Activated CD8-positive, alpha-beta memory T cell treated with anti-CD3 and anti-CD28 coated beads, Interleukin-2, amount 10 ng/mL, durations not matched to agents 7 days and 5 days (primary cell): ENCODE results near the gene GRB2. TPM values are rescaled to one million over a fixed set of nuclear protein-coding genes. Genes with fewer than 3 reads are reported as not detected.
"Not testable (repeated sequence)": the region's sequence is repeated elsewhere in the genome, so short reads cannot be mapped to it uniquely, and the experiment has no call there.

Experiments used
- ATAC-seq: fragments of 150-1000 bp; cut with Tn5 transposase; one replicate; pipeline ENCODE4 v1.10.0; 2021; ENCODE audit warnings: moderate library complexity
- CTCF ChIA-PET: fragments of 350-600 bp; sonication (Branson Sonifier 250); formaldehyde crosslinking; loops from one replicate; lab custom pipeline; 2021; ENCODE audit warnings: antibody characterized with exemption; lab: Charles Lee
- DNase-seq: peaks from one replicate; pipeline ENCODE4 v3.0.0-alpha.2; 2020
- H3K27ac Mint-ChIP-seq: one replicate; pipeline ENCODE4 v1.8.0; 2021; ENCODE audit warnings: mild to moderate bottlenecking, mixed read lengths
- H3K27me3 Mint-ChIP-seq: one replicate; pipeline ENCODE4 v1.8.0; 2021; ENCODE audit warnings: mixed read lengths
- H3K36me3 Mint-ChIP-seq: one replicate; pipeline ENCODE4 v1.8.0; 2021; ENCODE audit warnings: mild to moderate bottlenecking, mixed read lengths
- H3K4me1 Mint-ChIP-seq: one replicate; pipeline ENCODE4 v1.8.0; 2021; ENCODE audit warnings: mixed read lengths
- H3K4me3 Mint-ChIP-seq: one replicate; pipeline ENCODE4 v1.8.0; 2021; ENCODE audit warnings: mild to moderate bottlenecking, moderate library complexity, mixed read lengths
- H3K9me3 Mint-ChIP-seq: one replicate; pipeline ENCODE4 v1.8.0; 2022; ENCODE audit warnings: low read depth, mixed read lengths
- total RNA-seq, 2 experiments: library from RNA; stranded (reverse); gene quantifications; one replicate each; pipeline ENCODE4 v1.2.3, GENCODE V29; 2021

GRB2 gene
- total RNA-seq, 2 experiments from 2014 or later: 138 to 179 TPM

- DNase-seq (peak; percentile 87), ATAC-seq (peak; percentile 21)
- H3K27me3 Mint-ChIP-seq: no peaks in the 10 kb centered on the region
- H3K9me3 Mint-ChIP-seq: no peaks in the 10 kb centered on the region
- H3K4me3 Mint-ChIP-seq: peak overlapping the region; percentile 97
- H3K27ac Mint-ChIP-seq: peak overlapping the region; percentile 100
- H3K4me1 Mint-ChIP-seq: peaks cover 24% of the 10 kb centered on the region
- peaks cover 11% of the 10 kb centered on the region for H3K36me3 Mint-ChIP-seq
- CTCF ChIA-PET: interaction anchor here (0.6 to 4.2 kb wide), 23 partner anchors 8 to 464 kb away, joined by 3 to 86 read pairs (median 5); partner anchors contain the start of genes GRB2, MIF4GD, MRPS7 and NUP85
Observed at GRCh38 chr17:75289832-75290337, 115.6 kb downstream of the GRB2 start.

GRCh38 chr17:75289115-75289831 is 116.2 kb downstream of the GRB2 start, which contains the start of gene SLC25A19:
SLC25A19 (minus strand) TSS chr17:75289433; CDS start chr17:75286764, 2,669 bp downstream.
- Mint-ChIP-seq H3K4me3 (peak within 1 kb of the TSS; percentile 97), H3K4me1 (peaks cover 24% of the 10 kb centered on the region), H3K9me3 (no peaks in the 10 kb centered on the region), H3K27ac (peak within 1 kb of the TSS; percentile 100), H3K36me3 (peaks cover 13% of the 10 kb centered on the region), H3K27me3 (no peaks in the 10 kb centered on the region)
- CTCF ChIA-PET: interaction anchor here (0.6 to 4.2 kb wide), 25 partner anchors 8 to 464 kb away, joined by 3 to 86 read pairs (median 5); partner anchors contain the start of genes GRB2, MIF4GD, MRPS7 and NUP85
- ATAC-seq: peak; percentile 92
- DNase-seq: peak; percentile 100

- Mint-ChIP-seq H3K27ac (peak overlapping the region; percentile 100), H3K4me1 (peaks cover 24% of the 10 kb centered on the region), H3K27me3 (no peaks in the 10 kb centered on the region), H3K36me3 (peaks cover 13% of the 10 kb centered on the region), H3K4me3 (peak overlapping the region; percentile 97), H3K9me3 (no peaks in the 10 kb centered on the region)
- DNase-seq (peak; percentile 77), ATAC-seq (peak; percentile 13)
- CTCF ChIA-PET: interaction anchor here (0.6 to 4.2 kb wide), 23 partner anchors 8 to 465 kb away, joined by 3 to 86 read pairs (median 5); partner anchors contain the start of genes GRB2, MIF4GD, MRPS7 and NUP85
Observed at GRCh38 chr17:75288770-75289114, 116.7 kb downstream of the GRB2 start.

- CTCF ChIA-PET: interaction anchor here (1.1 to 4.2 kb wide), 9 partner anchors 7 to 174 kb away, joined by 3 to 86 read pairs (median 7); partner anchors contain the start of genes MIF4GD and MRPS7
- H3K36me3 Mint-ChIP-seq: peaks cover 17% of the 10 kb centered on the region
- peaks cover 24% of the 10 kb centered on the region for H3K4me1 Mint-ChIP-seq
- DNase-seq (no peak), ATAC-seq (no peak)
- H3K27ac Mint-ChIP-seq: peak overlapping the region; percentile 100
- no peaks in the 10 kb centered on the region for H3K27me3 Mint-ChIP-seq
- H3K4me3 Mint-ChIP-seq: peak overlapping the region; percentile 97
- no peaks in the 10 kb centered on the region for H3K9me3 Mint-ChIP-seq
Observed at GRCh38 chr17:75288359-75288758, 117.1 kb downstream of the GRB2 start.

DNA sequence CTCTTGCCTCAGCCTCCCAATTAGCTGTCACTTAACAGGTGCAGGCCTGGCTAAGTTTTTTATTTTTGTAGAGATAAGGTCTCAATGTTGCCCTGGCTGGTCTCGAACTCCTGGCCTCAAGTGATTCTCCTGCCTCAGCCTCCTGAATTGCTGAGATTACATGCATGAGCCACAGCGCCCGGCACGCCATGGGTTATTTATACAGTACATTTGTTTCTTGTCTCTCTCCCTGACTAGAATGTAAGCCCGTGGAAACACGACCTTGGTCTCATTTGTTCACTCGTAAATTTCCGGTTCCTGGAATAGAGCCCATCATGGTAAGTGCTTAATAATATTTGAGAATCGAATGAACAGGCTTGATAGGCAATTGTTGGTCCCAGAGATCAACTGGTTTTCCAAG is 118.3 kb downstream of the GRB2 start:
- DNase-seq (no peak), ATAC-seq (no peak)
- H3K27ac Mint-ChIP-seq: peak overlapping the region; percentile 36

GRCh38 chr17:75285123-75285522 is 120.4 kb downstream of the GRB2 start:
- peaks cover 16% of the 10 kb centered on the region for H3K4me1 Mint-ChIP-seq

More for the DNA sequence above, 118.3 kb downstream of the GRB2 start:
- Mint-ChIP-seq H3K36me3 (peaks cover 19% of the 10 kb centered on the region), H3K4me3 (no peak overlapping the region), H3K9me3 (no peaks in the 10 kb centered on the region), H3K27me3 (no peaks in the 10 kb centered on the region), H3K4me1 (peaks cover 24% of the 10 kb centered on the region)
- CTCF ChIA-PET: interaction anchor here (1.0 kb wide), 1 partner anchor 12 kb away, joined by 3 read pairs; no protein-coding TSS in a partner anchor

GRCh38 chr17:75280189-75280588 is 125.3 kb downstream of the GRB2 start:
- not testable (repeated sequence) for H3K4me1 Mint-ChIP-seq, H3K27ac Mint-ChIP-seq, H3K9me3 Mint-ChIP-seq, H3K27me3 Mint-ChIP-seq, DNase-seq, ATAC-seq, H3K4me3 Mint-ChIP-seq
- H3K36me3 Mint-ChIP-seq: peaks cover 25% of the 10 kb centered on the region
- CTCF ChIA-PET: interaction anchor here (2.2 to 3.2 kb wide), 2 partner anchors 9 to 42 kb away, joined by 9 to 13 read pairs; partner anchors contain the start of gene MIF4GD

More at GRCh38 chr17:75285123-75285522, 120.4 kb downstream of the GRB2 start:
- H3K27me3 Mint-ChIP-seq: no peaks in the 10 kb centered on the region
- H3K9me3 Mint-ChIP-seq: no peaks in the 10 kb centered on the region
- no peak overlapping the region for H3K4me3 Mint-ChIP-seq
- ATAC-seq (no peak), DNase-seq (no peak)
- CTCF ChIA-PET: interaction anchor here (0.7 to 1.1 kb wide), 5 partner anchors 14 to 97 kb away, joined by 3 to 4 read pairs (median 3); partner anchors contain the start of gene MIF4GD
- H3K27ac Mint-ChIP-seq: no peak overlapping the region
- H3K36me3 Mint-ChIP-seq: peaks cover 28% of the 10 kb centered on the region

DNA sequence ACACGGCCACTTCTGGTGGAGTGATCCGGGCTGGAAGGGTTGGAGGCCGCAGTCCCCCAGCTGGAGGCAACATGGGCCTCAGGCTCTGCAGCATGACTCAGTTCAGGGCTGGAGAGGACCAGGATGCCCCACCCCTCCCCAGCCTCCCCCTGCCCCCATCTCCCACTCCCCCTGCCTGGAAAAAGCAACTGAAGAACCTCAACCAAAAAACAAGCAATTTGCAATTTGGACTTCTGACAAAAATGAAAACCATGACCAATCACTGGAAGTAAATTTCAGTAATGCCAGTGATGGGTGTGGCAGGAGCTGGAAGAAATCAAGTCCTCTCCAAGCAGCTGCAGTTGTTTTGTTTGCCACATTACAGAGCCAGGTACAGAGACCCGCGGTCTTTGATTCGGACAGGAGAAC is 127.8 kb downstream of the GRB2 start:
- Mint-ChIP-seq H3K27me3 (no peaks in the 10 kb centered on the region), H3K27ac (no peak overlapping the region), H3K4me3 (no peak overlapping the region), H3K9me3 (no peaks in the 10 kb centered on the region), H3K4me1 (peaks cover 15% of the 10 kb centered on the region), H3K36me3 (peaks cover 24% of the 10 kb centered on the region)
- no peak for ATAC-seq
- no peak for DNase-seq
- CTCF ChIA-PET: no interaction called here

GRCh38 chr17:75273977-75274708 is 131.3 kb downstream of the GRB2 start:
- DNase-seq (no peak), ATAC-seq (no peak)
- Mint-ChIP-seq H3K36me3 (peaks cover 18% of the 10 kb centered on the region), H3K4me3 (no peak overlapping the region), H3K27me3 (no peaks in the 10 kb centered on the region), H3K4me1 (peaks cover 30% of the 10 kb centered on the region), H3K9me3 (no peaks in the 10 kb centered on the region), H3K27ac (peak overlapping the region; percentile 4)
- CTCF ChIA-PET: interaction anchor here (0.9 to 5.8 kb wide), 4 partner anchors 14 to 138 kb away, joined by 3 to 86 read pairs (median 4); partner anchors contain the start of gene SLC25A19

DNA sequence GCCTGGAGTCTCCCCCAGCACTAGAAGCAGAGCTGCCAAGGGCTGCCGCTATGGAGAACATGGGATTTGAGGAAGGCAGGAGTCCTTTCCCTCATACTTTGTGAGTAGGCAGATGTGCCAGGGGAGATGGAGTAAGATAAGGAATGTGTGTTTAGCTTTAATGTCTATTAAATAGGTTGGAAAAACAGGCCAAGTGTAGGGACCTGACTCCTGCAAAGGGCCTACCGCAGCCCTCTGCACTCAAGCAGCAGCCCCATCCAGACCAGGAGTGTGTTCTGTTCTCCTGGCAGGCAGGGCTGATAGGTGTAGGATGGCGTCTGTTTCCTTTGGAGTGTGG is 132.7 kb downstream of the GRB2 start:
- no peaks in the 10 kb centered on the region for H3K27me3 Mint-ChIP-seq
- H3K27ac Mint-ChIP-seq: peak overlapping the region; percentile 86
- H3K4me1 Mint-ChIP-seq: peaks cover 36% of the 10 kb centered on the region
- no peak for ATAC-seq
- H3K4me3 Mint-ChIP-seq: peak overlapping the region; percentile 86
- no peaks in the 10 kb centered on the region for H3K9me3 Mint-ChIP-seq
- DNase-seq: no peak
- H3K36me3 Mint-ChIP-seq: peaks cover 16% of the 10 kb centered on the region
- CTCF ChIA-PET: interaction anchor here (4.7 to 5.8 kb wide), 3 partner anchors 12 to 140 kb away, joined by 36 to 95 read pairs (median 86); partner anchors contain the start of genes GGA3, MRPS7 and SLC25A19

DNA sequence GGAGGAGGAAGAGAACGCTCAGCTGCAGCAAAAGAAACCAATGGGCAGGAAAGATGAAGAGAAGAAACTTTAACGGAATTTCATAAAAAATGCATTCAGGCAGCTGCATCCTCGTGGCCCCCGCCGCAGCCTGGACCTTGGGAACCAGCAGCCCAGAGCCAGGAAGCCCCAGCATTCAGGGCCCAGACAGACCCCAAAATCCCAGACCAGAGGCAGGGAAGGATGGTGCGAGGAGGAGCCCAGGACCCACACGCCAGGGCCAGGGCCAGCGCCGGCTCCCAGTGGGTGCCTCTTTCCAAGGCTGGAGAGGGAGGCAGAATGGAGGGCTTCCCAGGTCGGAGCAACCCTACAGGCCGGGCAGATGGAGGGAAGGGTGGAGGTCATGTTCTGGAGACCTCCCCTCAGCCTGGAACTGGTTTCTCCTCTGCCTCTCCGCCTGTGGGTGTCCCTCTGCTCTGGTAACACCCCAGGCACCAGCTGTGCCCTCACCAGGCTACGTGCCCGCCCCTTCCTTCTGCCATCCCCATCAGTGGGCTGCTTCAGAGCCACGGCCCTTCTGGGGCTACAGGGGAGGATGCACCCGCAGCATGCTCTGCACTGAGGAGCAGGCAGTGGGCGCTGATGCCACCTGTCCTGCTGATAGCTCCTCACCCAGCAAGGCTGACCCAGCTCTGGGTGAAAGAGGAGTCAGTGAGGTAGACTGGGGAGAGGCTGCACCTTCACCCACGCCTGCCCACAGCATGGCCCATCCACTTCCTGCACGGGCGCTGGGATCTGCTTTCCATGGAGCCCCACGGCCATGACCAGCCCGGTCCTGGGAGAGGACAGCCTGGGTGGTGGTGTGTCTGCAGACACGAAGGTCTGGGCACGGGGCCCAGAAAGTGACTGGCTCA is 133.3 kb downstream of the GRB2 start:
- H3K27me3 Mint-ChIP-seq: no peaks in the 10 kb centered on the region
- H3K4me1 Mint-ChIP-seq: peaks cover 37% of the 10 kb centered on the region
- H3K27ac Mint-ChIP-seq: peak overlapping the region; percentile 86
- peak overlapping the region; percentile 86 for H3K4me3 Mint-ChIP-seq
- H3K9me3 Mint-ChIP-seq: no peaks in the 10 kb centered on the region
- no peak for ATAC-seq
- CTCF ChIA-PET: interaction anchor here (0.9 to 5.8 kb wide), 19 partner anchors 10 to 260 kb away, joined by 3 to 95 read pairs (median 12); partner anchors contain the start of genes GGA3, GRB2, MRPL58 and MRPS7
- peaks cover 15% of the 10 kb centered on the region for H3K36me3 Mint-ChIP-seq
- DNase-seq: peak; percentile 47
